Motor neuron (in vitro differentiated cells): Measurements from ENCODE around the gene TMEM63A. TPM values are rescaled to one million over a fixed set of nuclear protein-coding genes. Genes with fewer than 3 reads are reported as not detected.
A peak's percentile ranks its signal among the peaks of the same experiment; 100 is the strongest.

Experiments used
- ATAC-seq, 8 experiments: fragments of 200-7000 bp; cut with Tn5 transposase; replicated peaks in 6 of 8; 2 replicates each; pipeline ENCODE4 v1.8.0; 2021; ENCODE audit warnings: mild to moderate bottlenecking in 8 of 8, moderate library complexity in 8 of 8
- H3K27ac ChIP-seq, 2 donors: fragments of 250-450 bp; sonication (Bioruptor Pico); 2 replicates each; pipeline ENCODE4 v1.9.0; 2021; ENCODE audit warnings: antibody characterized with exemption in 2 of 2, mild to moderate bottlenecking in 2 of 2, moderate library complexity in 1 of 2
- H3K4me1 ChIP-seq, 2 donors: fragments of 250-450 bp; sonication (Bioruptor Pico); replicated peaks in 1 of 2; 2 replicates each; pipeline ENCODE4 v1.6.1; 2021; ENCODE audit warnings: antibody characterized with exemption in 2 of 2, mild to moderate bottlenecking in 2 of 2, moderate library complexity in 1 of 2
- H3K4me3 ChIP-seq, 5 donors: fragments of 250-450 bp; sonication (Bioruptor Pico); 2 replicates each; pipeline ENCODE4 v1.9.0; 2021; ENCODE audit warnings: antibody characterized with exemption in 5 of 5, mild to moderate bottlenecking in 5 of 5, moderate library complexity in 4 of 5
- WGBS, 10 experiments: fragments of 450-650 bp; shearing (Covaris generic); methylation state at CpG; one replicate each; pipeline ENCODE4 v1.0.0; 2022; 5-methylcytosine and 5-hydroxymethylcytosine counted together
- in situ Hi-C, 9 experiments: fragments of 400-800 bp; cut with MboI; loops; one replicate each; pipeline ENCODE4 v1.15.0; 2021; ENCODE audit warnings: low sequenced_read_pairs in 9 of 9, low pct_unique_long_range_greater_than_20kb in 2 of 9; ENCODE audit not compliant: unreplicated experiment in 9 of 9
- total RNA-seq, 8 experiments: library from RNA; unstranded; fragments of 300-600 nt; gene quantifications; 2 replicates each; pipeline versions ENCODE4 v1.2.3 to v1.2.4, GENCODE V29; 2022

TMEM63A gene
- total RNA-seq, 8 experiments from 2014 or later = 2.5 to 43.5 (median 9.1) TPM

GRCh38 chr1:225865514-225865913 lies 16.7 kb downstream of the TMEM63A start:
- in situ Hi-C loops = loop anchor here in 1 of 9 experiments (25.0 kb wide), 1 partner anchor 103 kb away; no protein-coding TSS in a partner anchor
- WGBS, 10 experiments = 88 to 100% (median 95%) methylated on average over 1 to 10 of the region's 13 CpGs; no CpG with 5 or more reads in 4 of the 10 experiments
- Histone ChIP-seq H3K27ac (no peak overlapping the region), H3K4me1 (peaks cover 0 to 3% of the 10 kb centered on the region in 2 donors), H3K4me3 (no peak overlapping the region)
- no peak for ATAC-seq

- WGBS, 10 experiments = 75 to 100% (median 100%) methylated on average over 2 to 5 of the region's 5 CpGs; no CpG with 5 or more reads in 5 of the 10 experiments
- in situ Hi-C loops = loop anchor here in 1 of 9 experiments (25.0 kb wide), 1 partner anchor 101 kb away; no protein-coding TSS in a partner anchor
- H3K4me3 ChIP-seq = no peak overlapping the region
- no peak overlapping the region for H3K27ac ChIP-seq
- no peak for ATAC-seq
- H3K4me1 ChIP-seq = peaks cover 0 to 3% of the 10 kb centered on the region in 2 donors
Observed at GRCh38 chr1:225863167-225863566, 19.0 kb downstream of the TMEM63A start.

- H3K4me1 ChIP-seq = peaks cover 3 to 5% of the 10 kb centered on the region in 2 donors
- no peak overlapping the region for H3K27ac ChIP-seq
- no peak for ATAC-seq
- no peak overlapping the region for H3K4me3 ChIP-seq
- in situ Hi-C loops = loop anchor here in 1 of 9 experiments (25.0 kb wide), 1 partner anchor 100 kb away; no protein-coding TSS in a partner anchor
- WGBS, 10 experiments = 77 to 100% (median 94%) methylated on average over 1 to 8 of the region's 13 CpGs; no CpG with 5 or more reads in 4 of the 10 experiments
Observed at GRCh38 chr1:225862581-225862950, 19.6 kb downstream of the TMEM63A start.

GRCh38 chr1:225861834-225862580 lies 20.2 kb downstream of the TMEM63A start:
- WGBS, 10 experiments = 20 to 100% (median 79%) methylated on average over 1 to 10 of the region's 13 CpGs; no CpG with 5 or more reads in 4 of the 10 experiments
- in situ Hi-C loops = loop anchor here in 1 of 9 experiments (25.0 kb wide), 1 partner anchor 100 kb away; no protein-coding TSS in a partner anchor
- Histone ChIP-seq H3K27ac (no peak overlapping the region), H3K4me3 (no peak overlapping the region), H3K4me1 (peaks cover 3 to 6% of the 10 kb centered on the region in 2 donors)
- no peak for ATAC-seq

GRCh38 chr1:225860876-225861441 lies 21.2 kb downstream of the TMEM63A start:
- ATAC-seq = no peak
- WGBS, 10 experiments = 73 to 100% (median 95%) methylated on average over 1 to 6 of the region's 7 CpGs; no CpG with 5 or more reads in 2 of the 10 experiments
- no peak overlapping the region for H3K27ac ChIP-seq

GRCh38 chr1:225860107-225860506 lies 22.1 kb downstream of the TMEM63A start:
- 57 to 93% (median 85%) methylated on average over 1 to 5 of the region's 5 CpGs; no CpG with 5 or more reads in 4 of the 10 experiments for WGBS, 10 experiments
- Histone ChIP-seq H3K27ac (no peak overlapping the region), H3K4me1 (peaks cover 3 to 13% of the 10 kb centered on the region in 2 donors), H3K4me3 (no peak overlapping the region)
- in situ Hi-C loops = loop anchor here in 1 of 9 experiments (25.0 kb wide), 1 partner anchor 98 kb away; no protein-coding TSS in a partner anchor
- ATAC-seq = no peak

More at GRCh38 chr1:225860876-225861441, 21.2 kb downstream of the TMEM63A start:
- no peak overlapping the region for H3K4me3 ChIP-seq
- peaks cover 3 to 13% of the 10 kb centered on the region in 2 donors for H3K4me1 ChIP-seq
- in situ Hi-C loops = loop anchor here in 1 of 9 experiments (25.0 kb wide), 1 partner anchor 99 kb away; no protein-coding TSS in a partner anchor

- ATAC-seq = no peak
- 84 to 100% (median 95%) methylated on average over 1 to 5 of the region's 5 CpGs; no CpG with 5 or more reads in 5 of the 10 experiments for WGBS, 10 experiments
- H3K4me1 ChIP-seq = peaks cover 3 to 13% of the 10 kb centered on the region in 2 donors
- H3K27ac ChIP-seq = no peak overlapping the region
- H3K4me3 ChIP-seq = no peak overlapping the region
- in situ Hi-C loops = loop anchor here in 1 of 9 experiments (25.0 kb wide), 1 partner anchor 97 kb away; no protein-coding TSS in a partner anchor
Observed at GRCh38 chr1:225859151-225859550, 23.0 kb downstream of the TMEM63A start.

GRCh38 chr1:225857256-225857655 lies 24.9 kb downstream of the TMEM63A start:
- peaks cover 0 to 13% of the 10 kb centered on the region in 2 donors for H3K4me1 ChIP-seq
- no peak for ATAC-seq
- H3K27ac ChIP-seq = no peak overlapping the region
- in situ Hi-C loops = loop anchor here in 1 of 9 experiments (25.0 kb wide), 1 partner anchor 95 kb away; no protein-coding TSS in a partner anchor
- H3K4me3 ChIP-seq = no peak overlapping the region
- 46 to 100% (median 81%) methylated on average over 2 to 5 of the region's 7 CpGs; no CpG with 5 or more reads in 1 of the 10 experiments for WGBS, 10 experiments

GRCh38 chr1:225855503-225856300 lies 26.5 kb downstream of the TMEM63A start:
- Histone ChIP-seq H3K4me1 (peaks cover 0 to 13% of the 10 kb centered on the region in 2 donors), H3K27ac (no peak overlapping the region), H3K4me3 (no peak overlapping the region)
- WGBS, 10 experiments = 81 to 97% (median 94%) methylated on average over 2 to 8 of the region's 10 CpGs; no CpG with 5 or more reads in 2 of the 10 experiments
- in situ Hi-C loops = loop anchor here in 1 of 9 experiments (25.0 kb wide), 1 partner anchor 93 kb away; no protein-coding TSS in a partner anchor
- ATAC-seq = no peak

- H3K4me1 ChIP-seq = peaks cover 3 to 21% of the 10 kb centered on the region in 2 donors
- 71 to 94% (median 92%) methylated on average over 3 to 10 of the region's 12 CpGs; no CpG with 5 or more reads in 7 of the 10 experiments for WGBS, 10 experiments
- no peak overlapping the region for H3K4me3 ChIP-seq
- ATAC-seq = no peak
- in situ Hi-C loops = loop anchor here in 1 of 9 experiments (25.0 kb wide), 1 partner anchor 91 kb away; no protein-coding TSS in a partner anchor
- no peak overlapping the region for H3K27ac ChIP-seq
Observed at GRCh38 chr1:225853441-225853840, 28.7 kb downstream of the TMEM63A start.

GRCh38 chr1:225852413-225853124 lies 29.6 kb downstream of the TMEM63A start:
- ATAC-seq = peak in 2 of 8 experiments; percentile 37 to 70
- WGBS, 10 experiments = 40 to 100% (median 95%) methylated on average over 1 to 13 of the region's 13 CpGs; no CpG with 5 or more reads in 2 of the 10 experiments
- no peak overlapping the region for H3K27ac ChIP-seq
- in situ Hi-C loops = loop anchor here in 1 of 9 experiments (25.0 kb wide), 1 partner anchor 90 kb away; no protein-coding TSS in a partner anchor
- H3K4me3 ChIP-seq = no peak overlapping the region
- H3K4me1 ChIP-seq = peaks cover 10 to 20% of the 10 kb centered on the region in 2 donors
